HCT116 (cell line): Measurements from ENCODE around the gene AGPAT2.

Experiments
- CEBPB ChIP-seq: IDR thresholded peaks from 2 replicates; pipeline ENCODE4 v1.6.1; 2012; ENCODE audit warnings: low read depth
- EZH2 ChIP-seq: fragments of 200-600 bp; sonication (generic); IDR thresholded peaks from 2 replicates; pipeline ENCODE4 v1.6.1; 2017; ENCODE audit warnings: antibody characterized with exemption, mixed run types
- EZH2phosphoT487 ChIP-seq: fragments of 200-600 bp; IDR thresholded peaks from 2 replicates; pipeline ENCODE4 v1.6.1; 2018; ENCODE audit warnings: antibody characterized with exemption, borderline replicate concordance
- POLR2A ChIP-seq: IDR thresholded peaks from 2 replicates; pipeline ENCODE4 v1.7.0; 2011; ENCODE audit warnings: borderline replicate concordance; ENCODE audit not compliant: insufficient read depth, insufficient read length; ENCODE audit errors: extremely low read depth
- POLR2AphosphoS5 ChIP-seq: IDR thresholded peaks from 2 replicates; pipeline ENCODE4 v1.6.1; 2011; ENCODE audit warnings: mild to moderate bottlenecking, low read depth, low read length, moderate library complexity
- RAD21 ChIP-seq: IDR thresholded peaks from 2 replicates; pipeline ENCODE4 v1.6.1; 2012; ENCODE audit warnings: low read depth, mild to moderate bottlenecking
- REST ChIP-seq: IDR thresholded peaks from 2 replicates; pipeline ENCODE4 v1.6.1; 2012; ENCODE audit warnings: low read depth
- SRF ChIP-seq: IDR thresholded peaks from 2 replicates; pipeline ENCODE4 v1.6.1; 2012; ENCODE audit warnings: low read depth
- TCF7L2 ChIP-seq: IDR thresholded peaks from 2 replicates; pipeline ENCODE4 v1.7.0; 2011; ENCODE audit warnings: borderline replicate concordance, inconsistent platforms; ENCODE audit not compliant: insufficient read depth, insufficient read length; ENCODE audit errors: extremely low read depth
- ZNF274 ChIP-seq: fragments of 200-500 bp; sonication (Bioruptor generic); IDR thresholded peaks from 2 replicates; pipeline ENCODE4 v1.6.1; 2014; ENCODE audit warnings: mild to moderate bottlenecking, low read depth, low read length, inconsistent platforms
- TF ChIP-seq, protein P1 (sequence below), 3 experiments: fragments of 200-600 bp in 1 of 3; sonication (generic) in 1 of 3; IDR thresholded peaks in 2 of 3; conservative IDR thresholded peaks in 1 of 3; 2 replicates each; pipeline ENCODE4 v1.5.1; 2012 to 2017; ENCODE audit warnings: low read depth in 2 of 3, low read length in 2 of 3, antibody characterized with exemption in 1 of 3, borderline replicate concordance in 1 of 3, control low read depth in 1 of 3, mild to moderate bottlenecking in 1 of 3, mixed read lengths in 1 of 3, mixed run types in 1 of 3, moderate library complexity in 1 of 3; ENCODE audit not compliant: insufficient read depth in 1 of 3
- TF ChIP-seq, protein P2 (sequence below): IDR thresholded peaks from 2 replicates; pipeline ENCODE4 v1.6.1; 2012

GRCh38 chr9:136645903-136646754, 41.1 kb downstream of the AGPAT2 start:
- TF ChIP-seq, protein P1, sequence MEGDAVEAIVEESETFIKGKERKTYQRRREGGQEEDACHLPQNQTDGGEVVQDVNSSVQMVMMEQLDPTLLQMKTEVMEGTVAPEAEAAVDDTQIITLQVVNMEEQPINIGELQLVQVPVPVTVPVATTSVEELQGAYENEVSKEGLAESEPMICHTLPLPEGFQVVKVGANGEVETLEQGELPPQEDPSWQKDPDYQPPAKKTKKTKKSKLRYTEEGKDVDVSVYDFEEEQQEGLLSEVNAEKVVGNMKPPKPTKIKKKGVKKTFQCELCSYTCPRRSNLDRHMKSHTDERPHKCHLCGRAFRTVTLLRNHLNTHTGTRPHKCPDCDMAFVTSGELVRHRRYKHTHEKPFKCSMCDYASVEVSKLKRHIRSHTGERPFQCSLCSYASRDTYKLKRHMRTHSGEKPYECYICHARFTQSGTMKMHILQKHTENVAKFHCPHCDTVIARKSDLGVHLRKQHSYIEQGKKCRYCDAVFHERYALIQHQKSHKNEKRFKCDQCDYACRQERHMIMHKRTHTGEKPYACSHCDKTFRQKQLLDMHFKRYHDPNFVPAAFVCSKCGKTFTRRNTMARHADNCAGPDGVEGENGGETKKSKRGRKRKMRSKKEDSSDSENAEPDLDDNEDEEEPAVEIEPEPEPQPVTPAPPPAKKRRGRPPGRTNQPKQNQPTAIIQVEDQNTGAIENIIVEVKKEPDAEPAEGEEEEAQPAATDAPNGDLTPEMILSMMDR (IDR thresholded peaks at IDR 0.05 in 2 of 3, conservative IDR thresholded peaks at IDR 0.05 in 1 of 3; ENCODE audit: borderline replicate concordance in 1 of 3, insufficient read depth in 1 of 3, low read depth in 2 of 3, low read length in 2 of 3): no peak
- no peak for TF ChIP-seq EZH2phosphoT487
- no peak for TF ChIP-seq POLR2AphosphoS5
- TF ChIP-seq, protein P2, sequence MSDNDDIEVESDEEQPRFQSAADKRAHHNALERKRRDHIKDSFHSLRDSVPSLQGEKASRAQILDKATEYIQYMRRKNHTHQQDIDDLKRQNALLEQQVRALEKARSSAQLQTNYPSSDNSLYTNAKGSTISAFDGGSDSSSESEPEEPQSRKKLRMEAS: no peak
- no peak for TF ChIP-seq REST
- no peak for TF ChIP-seq ZNF274
- no peak for TF ChIP-seq RAD21
- no peak for TF ChIP-seq TCF7L2
- no peak for TF ChIP-seq EZH2
- no peak for TF ChIP-seq CEBPB
- no peak for TF ChIP-seq SRF
- TF ChIP-seq POLR2A: no peak
